G401.6 (cell line): ENCODE measurements around the gene VSIG10L.

Experiments
- FAIRE-seq: peaks from 2 replicates; lab custom pipeline; 2012; peaks lifted over from hg19 to GRCh38; lab: Jason Lieb, UNC

The VSIG10L gene

DNA sequence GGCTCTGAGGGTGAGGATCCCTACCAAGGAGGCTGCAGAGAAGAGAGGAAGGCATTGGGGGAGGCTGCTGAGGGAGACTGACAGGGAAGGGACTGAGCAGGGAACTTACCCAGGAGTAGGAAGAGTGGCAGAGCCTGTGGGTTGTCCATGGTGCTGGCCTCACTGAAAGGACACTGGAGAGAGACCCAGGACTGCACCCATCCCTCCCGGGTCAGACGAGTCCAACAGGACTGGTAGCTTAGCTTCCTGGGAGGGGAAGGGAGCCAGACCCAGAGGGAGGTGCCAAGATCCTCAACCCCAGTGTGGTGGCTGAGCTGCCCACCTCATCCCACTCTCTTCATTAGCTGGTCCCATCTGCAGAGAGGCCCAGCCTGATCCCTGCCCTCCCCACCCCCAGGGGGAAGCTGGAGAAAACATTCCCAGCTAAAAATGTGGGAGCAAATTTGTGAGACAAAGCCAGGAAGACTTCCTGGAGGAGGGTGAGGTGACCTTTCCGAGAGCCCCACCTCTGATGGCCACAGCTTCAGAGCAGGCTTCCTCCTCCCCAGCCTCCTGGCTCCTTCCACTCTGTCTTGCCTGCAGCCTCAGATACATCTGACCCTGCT, at the start of gene VSIG10L:
VSIG10L (minus strand) TSS at position 164 of the 605 bp plus-strand sequence; CDS start at position 149, 15 bp downstream.
- no peak for FAIRE-seq

DNA sequence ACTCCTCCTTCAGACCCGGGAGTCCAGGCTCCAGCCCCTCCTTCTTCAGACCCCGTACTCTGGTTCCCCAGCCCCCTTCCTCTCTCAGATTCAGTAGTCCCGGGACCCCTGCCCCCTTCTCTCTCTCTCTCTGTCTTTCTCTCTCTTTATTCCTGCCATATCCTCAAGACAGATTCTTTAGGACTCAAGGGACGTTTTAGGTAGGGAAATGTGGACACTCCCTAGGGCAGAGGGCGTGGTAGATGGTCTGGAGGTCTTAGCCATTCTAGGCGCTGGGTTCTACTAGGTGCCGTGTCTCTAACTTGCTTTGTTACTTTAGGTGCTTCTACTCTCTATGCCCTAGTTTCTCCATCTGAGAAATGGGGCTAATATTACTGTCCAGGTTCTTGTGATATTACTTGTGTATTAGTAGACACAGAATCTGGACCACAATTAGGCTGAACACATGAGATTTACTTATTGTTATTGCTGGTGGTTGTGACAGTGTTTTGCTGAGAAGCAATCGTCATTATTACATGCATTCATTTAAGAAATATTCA, 49.2 kb upstream of the VSIG10L start:
- no peak for FAIRE-seq

DNA sequence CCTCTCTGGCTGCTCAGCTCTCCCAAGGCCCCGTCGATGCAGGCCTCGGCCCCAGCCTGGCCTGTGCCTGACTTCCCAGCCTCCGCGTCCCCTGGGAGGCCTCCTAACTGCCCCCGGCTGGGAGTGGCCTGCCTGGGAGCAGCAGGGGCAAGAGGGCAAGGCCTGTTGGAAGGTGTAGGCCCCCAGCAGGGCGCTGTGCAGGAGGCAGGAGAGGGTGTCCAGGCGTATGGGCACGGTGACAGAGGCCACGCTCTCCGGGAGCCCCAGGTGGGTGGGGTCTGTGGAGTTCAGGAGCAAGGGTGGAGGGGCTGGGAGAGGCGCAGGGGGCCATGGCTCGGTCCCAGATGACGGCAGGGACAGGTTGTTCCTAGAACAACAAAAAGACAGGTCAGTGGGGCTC, 47.2 kb upstream of the VSIG10L start:
- FAIRE-seq, result no peak

DNA sequence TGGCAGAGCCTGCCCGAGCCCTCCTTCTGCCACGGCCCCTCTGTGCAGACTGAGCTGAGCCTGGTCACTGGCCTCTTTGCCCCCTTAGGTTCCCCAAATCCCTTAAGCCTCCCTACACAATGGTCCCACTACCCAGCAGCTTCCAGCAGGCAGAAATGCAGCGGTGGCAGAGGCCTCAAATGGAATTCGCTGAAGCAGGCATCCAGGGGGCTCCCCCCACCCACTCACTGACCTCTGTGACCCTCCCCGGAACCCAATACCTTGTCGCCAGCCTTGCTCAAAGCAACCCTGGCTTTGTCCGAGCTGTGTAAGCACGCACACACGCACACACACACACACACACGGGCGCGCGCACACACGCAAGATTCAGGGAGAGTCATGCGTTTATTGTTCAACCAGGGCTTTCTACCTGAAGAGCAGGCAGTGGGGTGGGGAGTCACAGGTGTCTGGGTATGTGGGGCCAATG, 46.0 kb upstream of the VSIG10L start, which contains the start of gene LIM2:
LIM2 (minus strand) TSS at position 51 of the 466 bp plus-strand sequence. CDS start 531 bp downstream, outside the sequence.
- FAIRE-seq, result no peak

- FAIRE-seq, result no peak
Measured at GRCh38 chr19:51386882-51387520, 45.1 kb upstream of the VSIG10L start.

GRCh38 chr19:51382004-51382403, 40.1 kb upstream of the VSIG10L start:
- no peak for FAIRE-seq

- FAIRE-seq, result no peak
Measured at GRCh38 chr19:51380379-51380778, 38.4 kb upstream of the VSIG10L start.

DNA sequence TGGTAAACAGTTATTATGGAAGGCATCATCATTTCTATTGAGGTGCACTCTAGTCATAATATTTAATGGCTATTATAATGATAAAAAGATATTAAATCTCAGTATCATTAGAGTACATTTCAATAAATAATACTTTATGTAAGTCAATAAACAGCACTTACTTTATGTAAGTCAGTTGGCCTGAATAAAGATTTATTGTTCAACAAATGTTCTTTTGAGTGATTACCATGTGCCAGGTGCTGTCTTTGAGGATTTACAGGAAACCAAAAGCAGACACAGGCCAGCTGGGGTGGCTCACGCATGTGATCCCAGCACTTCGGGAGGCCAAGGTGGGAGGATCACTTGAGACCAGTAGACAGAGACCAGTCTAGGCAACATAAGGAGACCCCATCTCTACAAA, 35.5 kb upstream of the VSIG10L start:
- no peak for FAIRE-seq

DNA sequence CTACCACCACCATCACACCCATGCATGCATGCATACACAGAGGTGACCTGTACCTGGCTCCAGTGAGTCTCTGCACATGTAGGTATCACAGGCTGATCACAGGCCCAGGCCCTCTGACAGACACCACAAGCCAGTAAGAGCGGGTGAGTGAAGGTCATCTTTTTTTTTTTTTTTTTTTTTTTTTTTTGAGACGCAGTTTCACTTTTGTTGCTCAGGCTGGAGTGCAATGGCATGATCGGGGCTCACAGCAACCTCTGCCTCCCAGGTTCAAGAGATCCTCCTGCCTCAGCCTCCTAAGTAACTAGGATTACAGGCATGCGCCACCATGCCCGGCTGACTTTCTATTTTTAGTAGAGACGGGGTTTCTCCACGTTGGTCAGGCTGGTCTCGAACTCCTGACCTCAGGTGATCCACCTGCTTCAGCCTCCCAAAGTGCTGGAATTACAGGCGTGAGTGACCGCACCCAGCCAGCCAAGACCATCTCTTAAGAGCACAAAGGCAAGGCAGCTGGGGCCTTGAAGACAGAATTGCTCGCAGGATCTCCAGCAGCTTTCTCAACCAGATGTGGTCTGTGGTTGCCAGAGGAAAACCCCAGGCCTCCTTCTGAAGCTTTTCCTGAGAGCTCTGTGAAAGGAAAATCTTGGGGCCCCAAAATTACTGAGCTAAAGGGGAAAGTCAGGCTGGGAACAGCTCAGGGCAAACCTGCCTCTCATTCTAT, 33.7 kb upstream of the VSIG10L start:
- no peak for FAIRE-seq

DNA sequence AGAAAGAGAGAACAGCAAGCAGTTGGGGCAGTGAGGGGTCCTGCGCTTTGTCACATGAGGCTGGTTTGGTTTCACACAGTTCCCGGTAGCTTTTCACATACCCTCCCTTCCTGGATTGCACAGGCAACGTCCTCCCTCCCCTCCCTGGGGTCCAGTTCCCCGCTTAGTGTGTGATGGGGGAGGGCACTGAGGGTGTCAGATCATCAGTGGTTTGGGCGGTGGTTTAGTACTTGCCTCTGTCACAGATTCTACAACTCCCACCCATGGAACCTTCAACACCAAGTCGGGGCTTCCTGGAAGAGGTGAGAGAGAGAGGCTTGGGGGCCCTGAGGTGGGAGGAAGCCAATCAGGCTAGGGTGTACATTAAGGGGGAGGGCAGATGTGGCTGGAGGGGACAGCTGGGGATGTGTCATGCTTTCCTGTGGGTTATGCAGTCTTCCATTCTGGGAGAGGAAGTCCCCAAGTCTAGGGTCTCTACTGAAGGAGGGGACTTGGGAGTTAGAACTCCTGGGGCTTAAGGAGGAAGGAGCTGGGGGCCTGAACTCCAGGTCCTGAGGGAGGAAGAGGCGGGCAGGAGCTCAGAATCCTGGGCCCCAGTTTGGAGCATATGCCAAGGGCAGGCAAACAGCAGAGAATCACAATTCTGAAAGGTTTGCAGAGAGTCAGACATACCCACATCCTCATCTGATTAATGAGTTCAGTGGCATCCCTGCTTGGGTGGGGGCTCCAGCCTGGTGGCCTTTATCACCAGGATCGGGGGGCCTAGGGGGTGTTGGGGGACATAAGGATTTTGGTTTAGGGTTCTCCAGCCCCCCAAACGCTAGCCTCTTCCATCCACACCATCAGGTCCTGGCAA, 30.9 kb upstream of the VSIG10L start, which contains the start of gene NKG7:
NKG7 (minus strand) TSS at position 6 of the 856 bp plus-strand sequence. CDS start 119 bp downstream, outside the sequence.
- no peak for FAIRE-seq

- no peak for FAIRE-seq
Measured at GRCh38 chr19:51372021-51372648, 30.2 kb upstream of the VSIG10L start.

DNA sequence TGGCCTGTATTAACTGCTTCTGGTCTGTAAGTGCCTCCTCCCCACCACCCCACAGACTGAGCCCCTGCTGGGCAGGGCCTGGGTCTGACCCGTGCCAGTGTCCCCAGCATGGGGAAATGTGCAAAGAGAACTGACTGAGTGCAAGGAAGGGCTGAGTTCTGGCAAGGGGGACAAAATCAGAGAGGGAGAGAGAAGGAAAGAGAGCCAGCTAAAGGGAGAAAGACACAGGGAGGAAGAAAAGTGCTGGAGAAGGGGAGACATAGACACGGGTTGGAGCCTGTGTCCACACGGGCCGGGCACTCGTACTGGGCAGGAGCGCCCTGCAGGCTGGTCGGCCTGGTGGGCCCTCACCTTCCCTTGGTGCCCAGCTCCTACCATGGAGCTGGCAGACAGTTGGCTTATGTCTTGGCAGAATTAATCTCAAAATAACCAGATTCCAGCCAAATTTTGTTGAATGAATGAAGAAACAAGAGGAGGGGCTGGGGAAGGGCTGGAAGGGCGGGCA, 29.3 kb upstream of the VSIG10L start:
- FAIRE-seq, result no peak

DNA sequence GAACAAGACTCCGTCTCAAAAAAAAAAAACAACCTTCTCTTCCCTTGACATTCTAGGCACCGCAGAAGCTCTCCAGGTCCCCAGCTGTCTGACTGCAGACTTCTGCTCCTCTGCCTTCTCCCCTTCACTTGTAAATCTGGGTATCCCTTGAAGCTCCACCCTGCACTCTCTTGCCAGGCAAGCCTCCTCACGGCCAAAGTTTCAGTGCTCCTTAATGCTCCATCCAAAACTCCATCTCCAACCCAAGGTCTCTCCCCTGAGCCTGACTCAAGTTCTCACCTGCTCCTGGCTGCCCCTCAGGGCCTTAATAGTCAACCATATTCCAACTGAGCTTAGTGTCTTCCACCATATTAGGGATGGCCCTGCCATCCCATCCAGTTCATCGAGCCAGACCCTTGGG, 28.3 kb upstream of the VSIG10L start:
- FAIRE-seq, result no peak

DNA sequence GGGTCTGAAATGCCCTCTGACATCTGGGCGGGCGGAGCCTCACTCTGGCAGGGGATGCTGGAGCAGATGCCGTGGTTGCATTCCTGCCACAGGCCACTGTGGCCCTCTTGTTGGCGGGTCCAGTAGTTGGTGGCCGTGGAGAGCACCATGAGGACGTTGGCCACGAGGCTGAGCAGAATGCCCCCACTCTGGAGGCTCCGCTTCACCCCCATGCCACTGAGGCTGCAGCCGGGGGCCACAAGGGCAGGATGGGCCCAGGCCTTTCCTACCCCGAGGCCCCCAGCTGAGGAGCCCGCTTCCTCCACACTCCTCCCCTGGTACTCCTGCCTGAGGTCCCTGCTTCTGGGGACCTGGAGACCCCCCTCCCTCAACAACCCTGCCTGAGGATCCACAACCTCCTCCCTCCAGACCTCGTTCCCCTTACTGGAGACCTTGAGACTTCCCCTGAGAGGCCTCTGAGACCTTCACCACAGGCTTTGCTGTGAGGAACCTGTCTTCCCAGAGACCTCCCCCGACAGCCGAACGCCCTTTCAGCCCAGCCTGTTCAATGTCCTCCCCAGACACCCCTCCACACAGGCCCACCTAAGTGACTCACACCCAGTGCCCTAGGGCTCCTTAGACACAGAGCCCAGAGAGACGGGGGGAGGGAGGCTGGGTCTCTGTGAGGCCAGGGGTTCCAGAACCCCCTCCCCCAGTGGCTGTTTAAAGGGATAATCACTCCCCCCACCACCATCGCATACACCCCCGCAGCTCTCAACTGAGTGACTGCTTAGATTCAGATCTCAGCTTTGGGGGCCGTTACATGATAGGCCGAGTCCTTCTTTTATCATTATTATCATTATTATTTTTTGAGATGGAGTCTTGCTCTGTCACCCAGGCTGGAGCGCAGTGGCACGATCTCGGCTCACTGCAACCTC, 26.7 kb upstream of the VSIG10L start, which contains the start of gene CLDND2:
CLDND2 (minus strand) TSS at position 638 of the 917 bp plus-strand sequence; CDS start at position 212, 426 bp downstream.
- FAIRE-seq, result no peak

- FAIRE-seq, result peak; percentile 98
Measured at GRCh38 chr19:51367565-51368365, 25.8 kb upstream of the VSIG10L start.

GRCh38 chr19:51367255-51367564, 25.3 kb upstream of the VSIG10L start:
- no peak for FAIRE-seq

GRCh38 chr19:51366389-51367254, 24.7 kb upstream of the VSIG10L start:
- FAIRE-seq, result peak; percentile 85

DNA sequence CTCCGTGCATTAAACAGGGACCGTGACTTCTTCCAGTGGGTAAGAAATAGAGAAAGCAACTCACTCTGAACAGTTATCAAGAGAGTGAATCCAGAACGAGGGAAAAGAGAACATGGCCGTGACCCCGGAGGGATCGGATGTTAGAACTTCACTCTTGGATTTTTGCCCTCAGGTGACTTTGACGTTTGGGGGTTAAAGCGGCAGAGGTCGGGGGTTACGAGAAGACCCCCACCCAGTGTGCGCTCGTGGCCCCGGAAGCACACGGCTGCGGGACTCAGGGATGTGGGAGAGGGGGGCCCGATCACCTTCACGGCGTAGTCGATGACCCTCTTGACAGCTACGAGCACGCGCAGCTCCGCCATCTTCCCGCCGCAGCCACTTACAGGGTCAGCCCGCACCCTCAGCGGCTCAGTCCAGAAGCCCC, 24.0 kb upstream of the VSIG10L start, which contains the start of gene ETFB:
ETFB (minus strand) TSS at position 424 of the 424 bp plus-strand sequence; CDS start at position 362, 62 bp downstream.
- no peak for FAIRE-seq
